Nephron (organoid): ENCODE data around the gene SRRM2.
A peak's percentile ranks its signal among the peaks of the same experiment; 100 is the strongest.

Source experiments
- H3K27ac Mint-ChIP-seq, 3 experiments: 2 replicates each; pipeline ENCODE4 v1.8.0; 2020; ENCODE audit warnings: mixed read lengths in 3 of 3, mild to moderate bottlenecking in 2 of 3, moderate library complexity in 1 of 3
- H3K27me3 Mint-ChIP-seq: 2 replicates; pipeline ENCODE4 v1.8.0; 2021; ENCODE audit warnings: low read depth, mild to moderate bottlenecking, moderate library complexity, mixed read lengths
- H3K36me3 Mint-ChIP-seq: 2 replicates; pipeline ENCODE4 v1.8.0; 2020; ENCODE audit warnings: low read depth, mixed read lengths
- H3K4me1 Mint-ChIP-seq: 2 replicates; pipeline ENCODE4 v1.8.0; 2020; ENCODE audit warnings: mixed read lengths
- H3K4me3 Mint-ChIP-seq, 3 experiments: 2 replicates each; pipeline ENCODE4 v1.8.0; 2020; ENCODE audit warnings: mild to moderate bottlenecking in 3 of 3, mixed read lengths in 3 of 3, moderate library complexity in 2 of 3
- H3K9me3 Mint-ChIP-seq: 2 replicates; pipeline ENCODE4 v1.8.0; 2020; ENCODE audit warnings: mixed read lengths
- CTCF ChIP-seq, 3 experiments: fragments of 200-600 bp; sonication (generic); IDR thresholded peaks; one replicate each; pipeline ENCODE4 v1.5.0; 2021; ENCODE audit warnings: antibody characterized with exemption in 3 of 3; ENCODE audit not compliant: unreplicated experiment in 3 of 3

Gene SRRM2

GRCh38 chr16:2779978-2780898 is 27.8 kb downstream of the SRRM2 start:
- no peaks in the 10 kb centered on the region for H3K27me3 Mint-ChIP-seq
- peak overlapping the region; percentile 31 to 85 (median 83) for H3K27ac Mint-ChIP-seq
- TF ChIP-seq CTCF (IDR thresholded peaks at IDR 0.05; ENCODE audit: unreplicated experiment in 3 of 3), result no peak
- no peaks in the 10 kb centered on the region for H3K9me3 Mint-ChIP-seq
- peaks cover 15% of the 10 kb centered on the region for H3K4me1 Mint-ChIP-seq
- peaks cover 6% of the 10 kb centered on the region for H3K36me3 Mint-ChIP-seq
- peak overlapping the region; percentile 64 to 83 (median 76) for H3K4me3 Mint-ChIP-seq

- Mint-ChIP-seq H3K4me1 (peaks cover 9% of the 10 kb centered on the region), H3K4me3 (no peak overlapping the region), H3K27me3 (peaks cover 2% of the 10 kb centered on the region), H3K27ac (no peak overlapping the region), H3K9me3 (no peaks in the 10 kb centered on the region), H3K36me3 (peaks cover 6% of the 10 kb centered on the region)
- no peak for TF ChIP-seq CTCF (IDR thresholded peaks at IDR 0.05; ENCODE audit: unreplicated experiment in 3 of 3)
These were observed 30.3 kb downstream of the SRRM2 start for GRCh38 chr16:2782583-2783351.

GRCh38 chr16:2783581-2784357 is 31.3 kb downstream of the SRRM2 start:
- Mint-ChIP-seq H3K27ac (no peak overlapping the region), H3K4me1 (no peaks in the 10 kb centered on the region), H3K36me3 (no peaks in the 10 kb centered on the region), H3K9me3 (no peaks in the 10 kb centered on the region), H3K4me3 (no peak overlapping the region), H3K27me3 (peaks cover 4% of the 10 kb centered on the region)
- no peak for TF ChIP-seq CTCF (IDR thresholded peaks at IDR 0.05; ENCODE audit: unreplicated experiment in 3 of 3)

- H3K4me1 Mint-ChIP-seq, result no peaks in the 10 kb centered on the region
- H3K27me3 Mint-ChIP-seq, result peaks cover 8% of the 10 kb centered on the region
- no peak for TF ChIP-seq CTCF (IDR thresholded peaks at IDR 0.05; ENCODE audit: unreplicated experiment in 3 of 3)
- H3K36me3 Mint-ChIP-seq, result no peaks in the 10 kb centered on the region
- no peak overlapping the region for H3K27ac Mint-ChIP-seq
- no peaks in the 10 kb centered on the region for H3K9me3 Mint-ChIP-seq
- H3K4me3 Mint-ChIP-seq, result no peak overlapping the region
These were observed 32.1 kb downstream of the SRRM2 start for GRCh38 chr16:2784358-2785100.
